NCI-H1092 treated with DMSO at 0.1 percent for 48 hours (cell line): Measurements from ENCODE around the gene PCP4.
"Not testable (repeated sequence)": the region's sequence is repeated elsewhere in the genome, so short reads cannot be mapped to it uniquely, and the experiment has no call there.

Experiments
- DNase-seq: peaks from one replicate; lab custom pipeline; 2025; lab: John Stamatoyannopoulos, UW

Gene PCP4

GRCh38 chr21:39866093-39866492 lies 1.1 kb upstream of the PCP4 start:
- no peak for DNase-seq

- DNase-seq, result no peak
Observed at GRCh38 chr21:39869141-39869818, 2.0 kb downstream of the PCP4 start.

DNA sequence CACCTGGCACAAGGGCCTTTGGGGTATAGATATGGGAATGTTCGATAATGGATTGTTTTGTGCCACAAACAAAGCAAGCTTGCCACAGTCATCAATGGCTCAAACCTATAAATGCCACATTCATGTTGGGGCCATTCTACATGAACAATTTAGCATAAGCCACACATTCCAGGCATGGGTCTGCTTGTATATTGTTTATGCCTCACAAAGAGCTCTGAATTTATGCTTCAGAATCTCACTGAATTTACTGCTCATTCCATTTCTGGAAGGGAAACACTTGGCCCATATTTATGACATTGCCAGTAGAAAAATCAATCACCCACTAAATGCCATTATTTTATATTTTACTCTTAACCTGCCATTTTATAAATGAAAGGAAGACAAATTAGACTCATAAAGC lies 6.4 kb downstream of the PCP4 start:
- no peak for DNase-seq

DNA sequence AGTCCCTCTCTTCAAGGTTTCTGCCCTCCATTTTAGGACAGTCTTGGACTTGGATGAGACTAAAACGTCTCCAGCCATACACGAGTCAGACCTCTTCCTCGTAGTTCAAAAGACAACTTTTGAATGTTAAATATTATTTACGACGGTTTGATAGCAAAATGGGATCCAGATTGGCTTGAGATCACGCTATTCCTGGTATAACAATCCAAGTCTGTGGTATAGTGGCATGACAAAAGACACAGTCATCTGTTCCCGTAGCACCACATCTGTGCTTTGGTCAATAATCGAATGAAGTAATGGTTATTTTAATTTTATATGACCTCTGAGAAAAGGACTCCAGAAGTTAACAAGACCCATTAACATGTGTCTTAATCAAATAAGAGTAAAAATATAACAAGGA lies 7.0 kb downstream of the PCP4 start:
- DNase-seq, result peak; percentile 84

- peak; percentile 66 for DNase-seq
Observed at GRCh38 chr21:39874759-39875158, 7.5 kb downstream of the PCP4 start.

DNA sequence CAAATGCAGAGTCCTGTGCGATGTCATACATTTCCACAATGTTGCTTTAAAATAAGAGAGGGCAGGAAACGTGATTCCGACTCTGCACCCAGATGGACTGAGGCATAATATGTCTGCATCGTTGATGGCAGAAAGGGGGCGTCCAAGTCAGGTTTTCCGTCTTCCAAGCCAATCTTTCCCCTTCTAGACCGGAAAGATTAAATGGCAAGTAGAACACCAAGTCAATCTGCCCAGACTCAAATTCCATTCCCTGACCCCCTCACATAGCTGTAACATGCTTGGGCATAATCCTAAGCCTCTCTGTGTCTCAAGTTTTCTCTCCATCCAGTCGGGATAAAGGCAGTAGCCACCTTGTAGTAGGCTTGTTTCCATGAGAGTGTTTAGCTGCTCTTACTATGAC lies 14.4 kb downstream of the PCP4 start:
- peak; percentile 29 for DNase-seq

GRCh38 chr21:39882151-39882838 lies 15.1 kb downstream of the PCP4 start:
- DNase-seq, result peak; percentile 57

GRCh38 chr21:39882839-39883195 lies 15.6 kb downstream of the PCP4 start:
- DNase-seq, result peak; percentile 57

- DNase-seq, result peak; percentile 100
Observed at GRCh38 chr21:39885119-39885848, 18.0 kb downstream of the PCP4 start.

DNA sequence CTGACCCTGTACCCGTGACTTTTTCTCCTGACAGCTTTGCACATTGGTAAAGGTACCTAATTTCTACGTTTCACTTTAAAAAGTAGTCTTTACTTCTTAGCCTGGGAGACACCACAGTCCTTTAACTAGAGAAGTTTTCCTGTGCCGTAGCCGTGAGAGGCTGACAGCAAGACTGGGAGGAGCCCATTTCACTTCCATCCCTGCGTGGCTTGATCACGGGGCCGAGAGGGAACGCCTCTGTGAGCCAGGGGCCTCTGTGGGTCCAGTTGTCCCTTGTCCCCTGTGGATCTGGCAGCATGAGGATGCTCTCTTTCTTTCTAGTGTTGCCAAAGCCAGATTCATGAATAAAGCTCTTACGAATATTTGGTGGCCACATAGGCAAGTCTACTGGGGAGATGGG lies 21.6 kb downstream of the PCP4 start:
- no peak for DNase-seq

- no peak for DNase-seq
Observed at GRCh38 chr21:39891111-39891510, 23.9 kb downstream of the PCP4 start.

GRCh38 chr21:39891863-39892262 lies 24.6 kb downstream of the PCP4 start:
- not testable (repeated sequence) for DNase-seq

- no peak for DNase-seq
Observed at GRCh38 chr21:39900491-39900890, 33.3 kb downstream of the PCP4 start.

DNA sequence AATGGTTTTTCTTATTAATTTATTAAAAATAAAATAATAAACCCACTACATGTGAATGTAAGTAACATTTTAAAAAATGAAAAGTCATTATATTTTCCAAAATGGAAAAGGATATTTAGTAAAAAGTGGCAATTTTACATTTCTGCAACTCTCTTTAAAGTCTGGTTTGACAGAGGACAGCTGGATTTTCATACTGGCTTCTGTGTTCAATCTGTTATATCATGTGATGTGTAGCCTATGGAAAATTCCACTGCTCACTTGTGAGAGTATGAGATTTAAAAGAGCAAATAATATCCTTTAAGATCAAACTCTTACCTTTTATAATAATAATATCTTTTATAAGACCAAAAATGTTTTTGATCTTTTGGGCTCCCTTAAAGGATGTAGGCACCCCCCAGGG lies 33.7 kb downstream of the PCP4 start:
- no peak for DNase-seq

DNA sequence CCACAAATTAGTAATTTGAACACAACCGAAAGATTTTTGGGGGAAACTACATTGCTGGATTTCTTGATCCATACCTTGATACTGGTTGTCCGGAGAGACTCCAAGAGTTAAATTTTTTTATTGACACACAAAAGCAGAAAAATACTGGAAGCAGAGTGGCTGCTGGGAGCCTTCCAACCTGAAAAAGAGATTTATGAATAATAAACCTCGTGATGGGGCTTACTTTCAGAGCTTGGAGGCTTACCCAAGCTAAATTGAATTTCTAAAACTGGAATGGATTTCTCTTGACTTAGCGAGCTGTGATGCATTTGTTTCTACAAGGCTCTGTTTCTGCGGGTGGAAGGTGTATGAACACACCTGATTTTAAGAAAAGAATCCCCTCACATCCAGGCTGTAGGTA lies 35.7 kb downstream of the PCP4 start:
- no peak for DNase-seq

GRCh38 chr21:39904457-39904856 lies 37.2 kb downstream of the PCP4 start:
- no peak for DNase-seq

DNA sequence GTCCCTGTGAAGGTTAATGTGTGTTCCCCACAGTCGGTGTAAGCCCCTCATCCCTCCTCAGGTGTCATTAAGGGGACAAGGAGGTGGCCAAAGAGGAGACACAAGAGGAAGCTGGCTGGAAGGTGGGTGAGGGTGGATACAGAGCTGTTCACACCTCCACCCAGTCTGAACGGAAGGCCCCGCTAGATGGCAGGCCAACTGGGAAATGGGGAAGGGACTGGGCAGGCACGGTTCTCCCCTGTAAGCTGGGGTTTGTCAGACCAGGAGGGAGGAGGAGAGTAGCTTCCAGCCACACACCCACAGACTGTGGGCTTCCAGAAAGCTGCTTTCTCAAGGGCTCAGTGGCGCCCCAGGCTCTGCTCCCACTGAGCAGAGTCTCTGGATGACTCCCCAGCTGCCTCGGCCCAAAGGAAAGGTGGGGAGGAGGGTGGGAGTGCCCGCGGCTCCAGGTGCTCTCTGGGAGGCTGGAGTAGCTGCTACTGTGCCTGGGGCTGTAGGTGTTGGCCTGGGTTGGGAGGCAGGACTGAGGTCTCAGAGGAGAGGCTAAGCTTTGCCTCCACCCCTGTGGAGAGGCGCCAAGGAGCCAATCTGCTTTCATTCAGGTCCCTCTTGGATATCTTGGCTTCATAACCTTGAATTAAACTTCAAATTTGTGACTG lies 41.2 kb downstream of the PCP4 start:
- no peak for DNase-seq

GRCh38 chr21:39911286-39912199 lies 44.3 kb downstream of the PCP4 start:
- DNase-seq, result peak; percentile 80

DNA sequence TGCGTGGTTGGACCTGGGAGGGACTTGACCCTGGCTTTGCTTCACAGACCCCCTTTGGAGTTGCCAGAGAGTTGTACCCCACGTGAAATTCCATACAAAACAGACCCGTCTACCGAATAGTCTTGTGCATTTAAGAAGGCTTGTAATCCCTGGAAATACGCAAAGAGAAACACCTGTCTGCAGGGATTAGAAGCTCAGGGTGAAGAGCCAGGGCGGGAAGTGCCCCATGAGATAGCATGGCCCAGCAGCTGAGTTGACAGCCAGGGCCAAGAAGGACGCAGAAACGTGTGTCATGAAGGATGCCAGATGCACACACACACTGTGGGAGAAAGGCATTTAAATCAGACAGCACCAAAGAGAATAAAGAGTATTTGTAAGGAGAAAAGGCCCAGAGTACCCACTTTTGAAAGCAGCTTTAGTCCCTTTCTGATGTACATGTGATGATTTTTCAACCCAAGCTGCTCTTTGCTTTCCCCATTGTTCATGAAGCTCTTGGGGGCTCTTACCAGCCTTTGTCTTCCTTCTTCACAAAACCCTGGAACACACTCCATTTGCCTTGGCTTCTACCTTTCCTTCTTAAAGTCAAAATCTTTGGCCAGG lies 46.6 kb downstream of the PCP4 start:
- DNase-seq, result no peak

GRCh38 chr21:39915881-39916280 lies 48.6 kb downstream of the PCP4 start:
- DNase-seq, result no peak

DNA sequence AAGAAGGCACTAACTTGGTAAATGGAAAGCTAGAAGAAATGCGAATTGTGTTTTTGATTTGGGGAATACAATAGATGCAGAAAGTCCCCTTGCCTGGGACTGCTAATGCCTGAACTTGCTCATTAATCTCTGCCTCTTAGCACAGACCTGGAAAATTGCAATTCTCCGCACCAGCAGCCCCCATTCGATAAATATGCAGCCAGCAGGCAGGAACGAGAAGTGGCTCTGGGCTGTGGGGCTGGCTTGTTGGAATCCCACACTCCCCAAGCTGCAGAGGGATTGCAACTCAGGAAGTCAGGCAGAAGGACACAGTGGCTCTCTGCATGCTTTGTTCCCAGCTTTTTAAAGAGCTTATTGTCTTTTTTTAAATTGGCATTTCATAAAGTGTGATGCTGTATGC lies 51.3 kb downstream of the PCP4 start:
- no peak for DNase-seq
